Measurements from ENCODE around the gene TIPRL. TPM values are rescaled to one million over a fixed set of nuclear protein-coding genes. Genes with fewer than 3 reads are reported as not detected.

TIPRL gene
- total RNA-seq, 4 donors from 2014 or later: 13.6 to 28.0 (median 22.5) TPM

- TF ChIP-seq CTCF (IDR thresholded peaks at IDR 0.05; ENCODE audit: low read depth): no peak
Measured at GRCh38 chr1:168202941-168203654, 24.3 kb downstream of the TIPRL start.

- TF ChIP-seq CTCF (IDR thresholded peaks at IDR 0.05; ENCODE audit: low read depth): no peak
Measured at GRCh38 chr1:168206111-168206510, 27.3 kb downstream of the TIPRL start.

GRCh38 chr1:168210312-168210711 lies 31.6 kb downstream of the TIPRL start:
- TF ChIP-seq CTCF (IDR thresholded peaks at IDR 0.05; ENCODE audit: low read depth): no peak

GRCh38 chr1:168213349-168213748 lies 34.6 kb downstream of the TIPRL start:
- no peak for TF ChIP-seq CTCF (IDR thresholded peaks at IDR 0.05; ENCODE audit: low read depth)

GRCh38 chr1:168216171-168216570 lies 37.4 kb downstream of the TIPRL start:
- no peak for TF ChIP-seq CTCF (IDR thresholded peaks at IDR 0.05; ENCODE audit: low read depth)

- TF ChIP-seq CTCF (IDR thresholded peaks at IDR 0.05; ENCODE audit: low read depth): no peak
Measured at GRCh38 chr1:168217664-168218063, 38.9 kb downstream of the TIPRL start.

- TF ChIP-seq CTCF (IDR thresholded peaks at IDR 0.05; ENCODE audit: low read depth): no peak
Measured at GRCh38 chr1:168218658-168219057, 39.9 kb downstream of the TIPRL start.

All from subcutaneous adipose tissue (tissue), 4 donors.